ENCODE results near the gene CRYBA1.

DNA sequence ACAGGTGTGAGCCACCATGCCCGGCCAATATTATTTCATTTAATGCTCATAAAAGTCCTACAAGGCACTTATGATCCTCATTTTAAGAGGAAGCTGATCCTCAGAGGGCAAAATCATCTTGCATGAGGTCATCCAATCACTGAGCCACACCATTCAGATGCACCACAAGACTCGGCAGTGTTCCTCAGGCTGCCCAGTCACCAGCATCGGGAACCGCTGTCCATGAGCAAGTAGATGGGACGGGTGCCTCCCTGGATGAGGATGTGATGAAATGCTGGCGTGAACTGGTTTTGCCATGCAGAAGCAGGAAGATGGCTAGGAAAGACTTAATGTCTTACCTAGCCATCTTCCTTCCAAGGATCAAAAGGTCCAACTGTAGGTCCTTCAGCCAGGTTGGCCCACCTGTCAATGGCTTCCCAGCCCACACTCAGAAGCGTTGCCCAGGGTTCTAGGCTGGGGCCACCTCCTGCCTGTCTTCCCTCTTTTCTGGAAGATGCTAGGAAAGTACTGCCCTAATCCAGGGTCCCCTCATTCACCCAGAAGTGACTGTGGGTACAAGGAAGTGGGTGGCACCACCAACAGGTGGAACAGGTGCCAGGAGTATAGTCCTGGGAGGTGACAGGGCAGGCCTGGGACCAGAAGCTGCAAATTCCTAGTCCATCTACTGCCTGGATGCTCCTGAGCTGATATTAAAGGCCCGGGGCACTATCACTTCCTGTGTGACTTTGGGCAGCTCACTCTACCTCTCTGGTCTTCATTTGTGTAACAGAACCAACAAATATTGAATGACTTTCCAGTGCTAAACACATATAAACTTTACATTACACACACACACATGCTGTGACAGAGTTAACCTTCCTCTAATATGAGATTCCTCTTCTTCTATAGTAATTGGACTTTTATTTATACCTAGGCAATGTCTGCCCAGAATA, 32.2 kb upstream of the CRYBA1 start:
- TF ChIP-seq POLR2A (IDR thresholded peaks at IDR 0.05; ENCODE audit: low read depth, low read length) = no peak
- TF ChIP-seq, protein P1, sequence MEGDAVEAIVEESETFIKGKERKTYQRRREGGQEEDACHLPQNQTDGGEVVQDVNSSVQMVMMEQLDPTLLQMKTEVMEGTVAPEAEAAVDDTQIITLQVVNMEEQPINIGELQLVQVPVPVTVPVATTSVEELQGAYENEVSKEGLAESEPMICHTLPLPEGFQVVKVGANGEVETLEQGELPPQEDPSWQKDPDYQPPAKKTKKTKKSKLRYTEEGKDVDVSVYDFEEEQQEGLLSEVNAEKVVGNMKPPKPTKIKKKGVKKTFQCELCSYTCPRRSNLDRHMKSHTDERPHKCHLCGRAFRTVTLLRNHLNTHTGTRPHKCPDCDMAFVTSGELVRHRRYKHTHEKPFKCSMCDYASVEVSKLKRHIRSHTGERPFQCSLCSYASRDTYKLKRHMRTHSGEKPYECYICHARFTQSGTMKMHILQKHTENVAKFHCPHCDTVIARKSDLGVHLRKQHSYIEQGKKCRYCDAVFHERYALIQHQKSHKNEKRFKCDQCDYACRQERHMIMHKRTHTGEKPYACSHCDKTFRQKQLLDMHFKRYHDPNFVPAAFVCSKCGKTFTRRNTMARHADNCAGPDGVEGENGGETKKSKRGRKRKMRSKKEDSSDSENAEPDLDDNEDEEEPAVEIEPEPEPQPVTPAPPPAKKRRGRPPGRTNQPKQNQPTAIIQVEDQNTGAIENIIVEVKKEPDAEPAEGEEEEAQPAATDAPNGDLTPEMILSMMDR (IDR thresholded peaks at IDR 0.05; ENCODE audit: extremely low read depth in 1 of 2, insufficient read depth in 1 of 2, low read depth in 1 of 2, low read length in 2 of 2) = no peak
- no peak for TF ChIP-seq GATA2 (IDR thresholded peaks at IDR 0.05; ENCODE audit: insufficient read depth, insufficient read length, low read depth, low read length)
- TF ChIP-seq, protein P2, sequence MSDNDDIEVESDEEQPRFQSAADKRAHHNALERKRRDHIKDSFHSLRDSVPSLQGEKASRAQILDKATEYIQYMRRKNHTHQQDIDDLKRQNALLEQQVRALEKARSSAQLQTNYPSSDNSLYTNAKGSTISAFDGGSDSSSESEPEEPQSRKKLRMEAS (IDR thresholded peaks at IDR 0.05; ENCODE audit: insufficient read depth, insufficient read length) = no peak
- no peak for TF ChIP-seq EZH2 (IDR thresholded peaks at IDR 0.05; ENCODE audit: borderline replicate concordance, low read depth, low read length, severe bottlenecking)
- no peak for TF ChIP-seq POLR2AphosphoS5 (IDR thresholded peaks at IDR 0.05; ENCODE audit: insufficient read depth, low read depth, low read length)
- no peak for TF ChIP-seq FOS (IDR thresholded peaks at IDR 0.05; ENCODE audit: borderline replicate concordance, insufficient read depth, low read length)
- TF ChIP-seq JUN (IDR thresholded peaks at IDR 0.05; ENCODE audit: borderline replicate concordance, insufficient read depth, insufficient read length, low read depth) = no peak
